Mucosa of stomach (tissue), 1 donor: ENCODE results near the gene TJP2.

ENCODE experiments used
- H3K27me3 ChIP-seq: one replicate; pipeline ENCODE4 v1.7.0; 2013; ENCODE audit warnings: mild to moderate bottlenecking, low read length; ENCODE audit not compliant: control insufficient read depth, insufficient read depth
- H3K36me3 ChIP-seq: one replicate; pipeline ENCODE4 v1.7.0; 2013; ENCODE audit warnings: low read length; ENCODE audit not compliant: control insufficient read depth, insufficient read depth
- H3K4me1 ChIP-seq: one replicate; pipeline ENCODE4 v1.7.0; 2013; ENCODE audit warnings: mild to moderate bottlenecking, low read length; ENCODE audit not compliant: control insufficient read depth, insufficient read depth
- H3K4me3 ChIP-seq: one replicate; pipeline ENCODE4 v1.7.0; 2013; ENCODE audit warnings: low read length
- H3K9ac ChIP-seq: one replicate; pipeline ENCODE4 v1.7.0; 2013; ENCODE audit warnings: mild to moderate bottlenecking, low read length, moderate library complexity
- H3K9me3 ChIP-seq: one replicate; pipeline ENCODE4 v1.7.0; 2013; ENCODE audit warnings: mild to moderate bottlenecking, low read length, moderate library complexity; ENCODE audit not compliant: control insufficient read depth
- donor health status: Pancreatic carcinoma.

TJP2 gene

DNA sequence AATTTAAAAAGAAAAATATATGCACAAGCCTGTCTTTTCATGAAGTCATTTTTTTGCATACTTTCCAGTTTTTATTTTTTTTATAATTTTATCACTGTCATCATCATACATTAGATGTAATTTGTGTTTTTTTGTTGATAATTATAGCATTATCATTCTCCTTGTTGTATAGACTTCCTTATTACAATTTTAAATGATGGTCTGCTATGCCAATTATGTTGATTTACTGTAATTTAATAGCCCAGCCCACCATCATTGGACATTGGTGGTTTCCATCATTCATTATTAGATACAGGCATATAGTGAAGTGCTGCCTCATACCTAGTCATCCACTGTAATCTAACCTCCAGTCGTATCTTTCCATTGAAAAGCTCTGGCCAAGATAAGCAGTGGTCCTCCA lies 3.8 kb upstream of the TJP2 start:
- no peak overlapping the region for H3K4me3 ChIP-seq
- H3K4me1 ChIP-seq, result peaks cover 29% of the 10 kb centered on the region
- H3K9me3 ChIP-seq, result no peaks in the 10 kb centered on the region
- no peaks in the 10 kb centered on the region for H3K27me3 ChIP-seq
- no peaks in the 10 kb centered on the region for H3K36me3 ChIP-seq
- no peak overlapping the region for H3K9ac ChIP-seq

DNA sequence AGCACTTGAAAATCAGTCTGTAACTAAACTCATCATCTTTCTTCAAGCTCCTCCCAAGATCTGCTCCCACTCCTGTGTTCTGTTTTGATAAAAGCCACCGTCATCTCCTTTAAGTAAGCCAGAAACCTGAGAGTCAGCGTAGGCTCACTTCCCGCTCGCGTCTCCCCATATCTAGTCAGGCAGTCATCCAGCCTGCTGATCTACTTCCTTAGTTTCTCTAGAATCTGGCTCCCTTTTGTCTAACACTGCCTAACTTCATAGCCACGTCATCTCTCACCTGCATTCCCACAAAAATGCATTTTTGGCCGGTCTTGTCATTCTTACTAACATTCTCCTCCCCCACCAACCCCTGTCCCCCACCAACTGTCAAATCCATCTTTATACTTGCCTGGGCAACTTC lies 3.0 kb upstream of the TJP2 start:
- Histone ChIP-seq H3K27me3 (no peaks in the 10 kb centered on the region), H3K4me1 (peaks cover 35% of the 10 kb centered on the region), H3K4me3 (no peak overlapping the region), H3K9ac (no peak overlapping the region), H3K36me3 (no peaks in the 10 kb centered on the region), H3K9me3 (no peaks in the 10 kb centered on the region)

DNA sequence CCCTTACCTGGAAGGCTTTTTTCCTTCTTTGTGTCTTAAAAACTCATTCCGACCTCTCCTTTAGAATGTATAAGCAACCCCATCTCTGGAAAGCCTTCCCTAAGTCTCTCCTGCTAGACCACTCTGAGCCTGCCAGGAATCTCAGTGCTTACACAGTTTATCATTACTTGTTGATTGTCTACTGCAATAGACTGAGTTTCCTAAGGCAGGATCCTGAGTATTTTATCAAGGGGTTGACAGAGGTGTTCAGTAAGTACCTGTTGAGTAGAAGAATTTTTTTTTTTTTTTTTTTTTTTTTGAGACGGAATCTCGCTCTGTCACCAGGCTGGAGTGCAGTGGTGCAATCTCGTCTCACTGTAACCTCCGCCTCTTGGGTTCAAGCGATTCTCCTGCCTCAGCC lies 2.6 kb upstream of the TJP2 start:
- Histone ChIP-seq H3K4me3 (no peak overlapping the region), H3K36me3 (no peaks in the 10 kb centered on the region), H3K9ac (no peak overlapping the region), H3K4me1 (peaks cover 39% of the 10 kb centered on the region), H3K9me3 (no peaks in the 10 kb centered on the region), H3K27me3 (no peaks in the 10 kb centered on the region)

GRCh38 chr9:69172895-69173294 lies 1.2 kb upstream of the TJP2 start:
- no peaks in the 10 kb centered on the region for H3K27me3 ChIP-seq
- no peak overlapping the region for H3K9ac ChIP-seq
- H3K4me3 ChIP-seq, result no peak overlapping the region
- H3K4me1 ChIP-seq, result peaks cover 51% of the 10 kb centered on the region
- no peaks in the 10 kb centered on the region for H3K36me3 ChIP-seq
- no peaks in the 10 kb centered on the region for H3K9me3 ChIP-seq

GRCh38 chr9:69173497-69173890 lies 583 bp upstream of the TJP2 start:
- no peaks in the 10 kb centered on the region for H3K36me3 ChIP-seq
- no peaks in the 10 kb centered on the region for H3K27me3 ChIP-seq
- no peak overlapping the region for H3K9ac ChIP-seq
- H3K4me3 ChIP-seq, result no peak overlapping the region
- peaks cover 57% of the 10 kb centered on the region for H3K4me1 ChIP-seq
- H3K9me3 ChIP-seq, result no peaks in the 10 kb centered on the region

DNA sequence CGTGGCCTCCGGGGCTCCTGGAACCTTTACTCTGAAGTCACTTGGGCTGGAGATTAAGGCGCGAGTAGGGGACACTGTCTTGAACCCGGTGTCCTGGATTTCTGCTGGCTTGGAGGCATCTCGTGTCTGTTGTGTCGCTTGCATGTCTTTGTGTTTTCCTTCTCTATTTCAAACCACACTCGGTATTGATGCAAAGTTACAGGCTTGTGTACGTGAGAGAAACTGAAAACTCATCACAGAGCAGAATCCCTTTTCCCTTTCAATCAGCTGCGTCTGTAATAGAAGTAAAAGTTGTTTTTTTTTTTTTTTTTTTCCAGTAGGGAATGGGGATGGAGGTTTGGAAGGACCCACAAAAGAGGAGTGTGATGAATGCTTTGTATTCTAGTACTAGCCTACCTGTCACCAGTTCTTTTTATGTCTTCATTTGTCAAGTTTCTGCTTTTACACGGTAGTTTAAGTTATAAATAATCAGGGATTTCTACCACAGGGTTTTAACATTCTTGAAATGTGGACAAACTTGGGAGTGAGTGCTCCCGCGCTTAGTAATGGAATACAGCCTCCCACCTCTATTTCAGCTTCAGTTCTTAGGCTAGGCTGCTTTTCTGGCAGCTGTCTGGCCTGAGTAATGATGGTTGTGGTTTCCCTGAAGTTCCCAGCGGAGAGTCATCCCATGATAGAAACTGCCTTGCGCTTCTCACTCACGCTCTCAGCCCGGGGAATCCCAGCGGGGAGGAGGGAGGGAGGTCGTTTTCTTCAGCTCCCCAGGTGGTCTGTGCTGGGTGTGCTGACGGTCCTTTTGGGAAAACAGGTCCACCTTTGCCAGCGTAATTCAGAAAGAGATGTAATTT lies 763 bp downstream of the TJP2 start:
- Histone ChIP-seq H3K36me3 (no peaks in the 10 kb centered on the region), H3K9ac (no peak overlapping the region), H3K9me3 (no peaks in the 10 kb centered on the region), H3K4me1 (peaks cover 54% of the 10 kb centered on the region), H3K4me3 (no peak overlapping the region), H3K27me3 (no peaks in the 10 kb centered on the region)

DNA sequence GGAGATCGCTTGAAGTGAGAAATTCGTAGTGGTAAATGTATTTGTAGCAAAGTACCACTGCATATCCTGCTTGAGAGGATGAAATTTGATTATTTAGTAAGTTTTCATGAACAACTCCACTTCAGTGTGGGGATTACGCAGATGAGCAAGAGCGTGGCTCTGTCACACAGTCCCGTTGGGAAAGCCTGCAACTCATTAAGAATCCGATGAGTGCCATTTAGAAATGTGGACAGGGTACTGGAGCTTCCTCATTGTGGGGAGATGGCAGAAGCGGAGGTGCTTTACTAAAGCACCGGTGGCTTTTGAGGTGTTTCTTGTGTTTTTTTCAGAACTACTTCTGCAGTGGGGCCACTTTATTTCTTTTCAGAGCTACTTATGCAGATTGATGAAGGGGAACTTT lies 1.4 kb downstream of the TJP2 start:
- no peak overlapping the region for H3K4me3 ChIP-seq
- no peak overlapping the region for H3K9ac ChIP-seq
- peaks cover 58% of the 10 kb centered on the region for H3K4me1 ChIP-seq
- H3K27me3 ChIP-seq, result no peaks in the 10 kb centered on the region
- H3K36me3 ChIP-seq, result no peaks in the 10 kb centered on the region
- no peaks in the 10 kb centered on the region for H3K9me3 ChIP-seq

GRCh38 chr9:69176471-69177171 lies 2.5 kb downstream of the TJP2 start:
- H3K9me3 ChIP-seq, result no peaks in the 10 kb centered on the region
- H3K27me3 ChIP-seq, result no peaks in the 10 kb centered on the region
- H3K4me3 ChIP-seq, result no peak overlapping the region
- no peak overlapping the region for H3K9ac ChIP-seq
- no peaks in the 10 kb centered on the region for H3K36me3 ChIP-seq
- H3K4me1 ChIP-seq, result peaks cover 51% of the 10 kb centered on the region

DNA sequence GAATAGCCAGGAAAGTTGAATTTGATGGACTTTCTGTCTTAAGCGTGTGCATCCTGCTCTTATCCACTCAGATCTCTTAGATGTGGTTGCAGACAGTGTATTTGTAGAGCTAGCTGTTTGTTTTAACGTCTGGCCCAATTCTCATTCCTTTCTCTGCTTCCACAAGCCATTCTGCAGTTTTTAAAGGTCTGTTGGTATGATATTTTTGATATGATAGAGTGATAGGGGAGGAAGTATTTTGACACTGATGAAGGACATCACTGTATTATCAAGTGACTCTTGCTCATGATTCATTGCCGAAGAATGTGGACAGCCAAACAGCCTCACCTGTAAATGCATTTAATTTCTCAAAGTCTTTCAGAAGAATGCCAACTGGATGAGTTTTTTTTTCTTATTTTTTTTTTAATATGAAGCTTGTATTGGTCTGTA lies 4.5 kb downstream of the TJP2 start:
- H3K4me1 ChIP-seq, result peaks cover 56% of the 10 kb centered on the region
- no peaks in the 10 kb centered on the region for H3K36me3 ChIP-seq
- no peak overlapping the region for H3K9ac ChIP-seq
- no peaks in the 10 kb centered on the region for H3K27me3 ChIP-seq
- no peaks in the 10 kb centered on the region for H3K9me3 ChIP-seq
- H3K4me3 ChIP-seq, result no peak overlapping the region

DNA sequence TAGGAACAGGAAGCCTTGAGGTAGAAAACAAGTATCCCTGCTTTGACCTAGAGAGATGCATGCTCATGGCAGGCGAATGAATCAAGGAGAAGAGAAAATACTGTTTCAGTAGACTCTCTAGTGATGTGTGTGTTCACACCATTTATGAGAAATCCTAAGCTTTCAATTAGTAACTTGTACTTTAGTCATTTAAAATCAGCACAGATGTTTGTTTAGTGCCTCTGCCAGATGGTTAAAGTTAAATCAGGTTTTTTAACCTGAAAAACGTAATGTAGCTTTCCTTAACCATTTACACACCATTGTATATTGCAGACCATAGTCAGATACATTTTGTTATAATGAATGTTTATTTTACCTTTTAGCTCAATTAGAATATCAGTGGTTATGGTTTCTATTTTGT lies 5.0 kb downstream of the TJP2 start:
- Histone ChIP-seq H3K4me1 (peaks cover 59% of the 10 kb centered on the region), H3K9ac (no peak overlapping the region), H3K9me3 (no peaks in the 10 kb centered on the region), H3K27me3 (no peaks in the 10 kb centered on the region), H3K36me3 (no peaks in the 10 kb centered on the region), H3K4me3 (no peak overlapping the region)

DNA sequence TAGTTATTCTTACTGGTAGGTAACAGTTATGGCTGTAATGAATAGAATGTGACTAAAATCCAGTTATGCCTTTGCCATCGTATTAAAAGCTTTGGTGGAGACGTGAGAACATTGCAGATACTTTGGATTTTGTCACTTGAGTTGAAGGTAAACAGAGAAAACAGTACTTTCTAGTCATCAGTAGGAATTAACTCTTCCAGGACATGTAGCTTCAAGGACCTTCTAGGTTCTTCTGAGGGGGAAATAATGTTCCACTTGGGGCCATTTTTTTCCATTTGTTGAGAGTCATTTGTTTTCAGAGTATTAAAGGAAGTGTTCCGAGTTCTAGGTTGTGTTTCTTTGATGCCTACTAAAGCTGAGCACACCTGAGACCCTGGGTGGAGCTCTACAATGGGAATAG lies 6.1 kb downstream of the TJP2 start:
- Histone ChIP-seq H3K27me3 (no peaks in the 10 kb centered on the region), H3K4me1 (peaks cover 57% of the 10 kb centered on the region), H3K36me3 (no peaks in the 10 kb centered on the region), H3K9me3 (no peaks in the 10 kb centered on the region), H3K9ac (peak overlapping the region; percentile 36), H3K4me3 (no peak overlapping the region)

GRCh38 chr9:69180670-69181069 lies 6.6 kb downstream of the TJP2 start:
- H3K9me3 ChIP-seq, result no peaks in the 10 kb centered on the region
- no peaks in the 10 kb centered on the region for H3K36me3 ChIP-seq
- peak overlapping the region; percentile 36 for H3K9ac ChIP-seq
- H3K27me3 ChIP-seq, result no peaks in the 10 kb centered on the region
- peaks cover 54% of the 10 kb centered on the region for H3K4me1 ChIP-seq
- H3K4me3 ChIP-seq, result no peak overlapping the region
